ENCODE results near the gene ACTRT2. TPM values are rescaled to one million over a fixed set of nuclear protein-coding genes. Genes with fewer than 3 reads are reported as not detected.

Gene ACTRT2
- total RNA-seq, 2 donors from 2014 or later: not detected

DNA sequence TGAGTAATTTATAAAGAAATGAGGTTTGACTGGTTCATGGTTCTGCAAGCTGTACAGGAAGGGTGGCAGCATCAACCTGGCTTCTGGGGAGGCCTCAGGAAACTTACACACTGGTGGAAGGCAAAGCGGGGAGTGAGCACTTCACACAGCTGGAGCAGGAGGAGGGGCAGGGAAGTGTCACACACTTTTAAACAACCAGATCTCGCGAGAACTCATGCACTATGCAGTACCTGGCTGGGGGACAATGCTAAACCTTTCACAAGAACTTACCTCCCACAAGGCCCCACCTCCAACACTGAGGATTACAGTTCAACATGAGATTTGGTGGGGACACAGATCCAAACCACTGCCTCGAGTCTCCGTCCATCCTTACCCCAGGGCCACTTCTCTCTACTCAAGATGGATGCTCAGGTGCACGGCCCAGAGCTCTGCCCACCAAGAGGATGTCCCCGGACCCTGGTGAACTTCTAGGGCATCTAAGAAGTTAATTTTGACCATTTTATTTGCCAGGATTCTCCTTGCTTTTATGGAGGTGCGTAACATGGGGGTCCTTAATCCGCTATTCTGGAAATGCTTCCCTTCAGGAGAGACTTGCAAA, 22.7 kb upstream of the ACTRT2 start:
- H3K4me3 ChIP-seq: no peak overlapping the region
- no peaks in the 10 kb centered on the region for H3K27me3 ChIP-seq
- H3K36me3 ChIP-seq (replicated peaks in 1 of 2; ENCODE audit: insufficient read depth in 1 of 2, low read depth in 2 of 2): no peaks in the 10 kb centered on the region
- H3K27ac ChIP-seq: no peak overlapping the region
- ATAC-seq (no peak), DNase-seq (no peak)
- 77 to 88% methylated on average over 9 of the region's 9 CpGs for WGBS, 2 donors
- intact Hi-C loops (cut with DNase I): no loop called here
- peaks cover 0 to 10% (median 2%) of the 10 kb centered on the region in 3 donors for H3K9me3 ChIP-seq
- TF ChIP-seq CTCF (IDR thresholded peaks at IDR 0.05) (no peak), POLR2A (IDR thresholded peaks at IDR 0.05) (no peak)
- H3K4me1 ChIP-seq: no peaks in the 10 kb centered on the region

DNA sequence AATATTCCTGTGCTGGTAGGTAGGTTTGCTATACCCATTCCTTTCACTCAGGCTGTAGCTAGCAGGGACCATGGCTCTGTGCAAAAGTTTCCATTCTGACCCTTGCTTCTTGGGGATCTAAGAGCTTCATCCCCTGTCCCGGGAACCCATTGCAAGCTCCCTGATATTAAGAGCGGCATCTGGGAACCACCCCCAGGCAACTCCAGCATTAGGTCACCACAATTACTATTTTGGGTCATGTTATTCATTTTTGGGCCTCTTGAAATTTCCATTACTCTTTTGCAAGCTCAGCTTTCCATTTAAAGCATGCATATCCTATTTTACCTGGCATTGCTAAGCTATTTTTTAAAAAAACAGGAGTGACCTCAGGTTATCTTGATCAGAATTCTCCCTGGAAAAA, 22.1 kb upstream of the ACTRT2 start:
- intact Hi-C loops (cut with DNase I): no loop called here
- Histone ChIP-seq H3K4me3 (no peak overlapping the region), H3K9me3 (peaks cover 0 to 6% (median 2%) of the 10 kb centered on the region in 3 donors), H3K4me1 (no peaks in the 10 kb centered on the region), H3K27me3 (no peaks in the 10 kb centered on the region), H3K36me3 (replicated peaks in 1 of 2; ENCODE audit: insufficient read depth in 1 of 2, low read depth in 2 of 2) (no peaks in the 10 kb centered on the region), H3K27ac (no peak overlapping the region)
- TF ChIP-seq POLR2A (IDR thresholded peaks at IDR 0.05): no peak
- TF ChIP-seq CTCF (IDR thresholded peaks at IDR 0.05): no peak
- 79 to 85% methylated on average over 2 of the region's 2 CpGs for WGBS, 2 donors
- no peak for ATAC-seq
- DNase-seq: no peak

DNA sequence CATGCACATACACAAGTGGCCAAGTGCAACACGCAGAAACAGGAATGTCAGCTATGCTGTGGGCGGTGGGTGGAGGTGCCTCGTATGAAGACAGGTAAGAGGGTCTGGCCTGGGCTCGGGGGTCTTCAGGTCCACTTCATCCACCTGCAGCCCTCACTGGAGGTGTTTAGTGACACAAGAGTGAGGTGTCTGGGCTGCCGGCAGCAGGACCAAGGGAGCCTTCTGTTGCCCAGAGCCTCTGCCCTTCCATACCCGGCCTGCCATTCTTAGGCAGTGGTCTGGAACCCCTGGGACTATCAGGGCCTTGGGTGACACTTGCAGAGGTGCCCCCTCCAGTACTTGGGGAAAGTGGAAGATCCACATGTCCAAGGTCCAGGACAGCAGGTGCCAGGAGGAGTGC, 21.7 kb upstream of the ACTRT2 start:
- no peaks in the 10 kb centered on the region for H3K27me3 ChIP-seq
- WGBS, 2 donors: 45 to 57% methylated on average over 5 to 6 of the region's 6 CpGs

GRCh38 chr1:3000214-3000613, 21.1 kb upstream of the ACTRT2 start:
- ATAC-seq (no peak), DNase-seq (peak in 1 of 4 donors; percentile 4)
- Histone ChIP-seq H3K9me3 (no peaks in the 10 kb centered on the region), H3K4me3 (no peak overlapping the region), H3K36me3 (replicated peaks in 1 of 2; ENCODE audit: insufficient read depth in 1 of 2, low read depth in 2 of 2) (no peaks in the 10 kb centered on the region), H3K27me3 (no peaks in the 10 kb centered on the region), H3K4me1 (no peaks in the 10 kb centered on the region), H3K27ac (no peak overlapping the region)
- intact Hi-C loops (cut with DNase I): no loop called here
- 77 to 79% methylated on average over 15 of the region's 15 CpGs for WGBS, 2 donors
- no peak for TF ChIP-seq POLR2A (IDR thresholded peaks at IDR 0.05)
- no peak for TF ChIP-seq CTCF (IDR thresholded peaks at IDR 0.05)

More for the DNA sequence above, 21.7 kb upstream of the ACTRT2 start:
- H3K4me1 ChIP-seq: no peaks in the 10 kb centered on the region
- no peak for TF ChIP-seq POLR2A (IDR thresholded peaks at IDR 0.05)
- TF ChIP-seq CTCF (IDR thresholded peaks at IDR 0.05): no peak
- no peak overlapping the region for H3K4me3 ChIP-seq
- ATAC-seq (no peak), DNase-seq (peak in 1 of 4 donors; percentile 1)
- no peak overlapping the region for H3K27ac ChIP-seq
- no peaks in the 10 kb centered on the region for H3K36me3 ChIP-seq (replicated peaks in 1 of 2; ENCODE audit: insufficient read depth in 1 of 2, low read depth in 2 of 2)
- peaks cover 0 to 2% (median 1%) of the 10 kb centered on the region in 3 donors for H3K9me3 ChIP-seq
- intact Hi-C loops (cut with DNase I): no loop called here
